ENCODE data around the gene POU4F3. TPM values are rescaled to one million over a fixed set of nuclear protein-coding genes. Genes with fewer than 3 reads are reported as not detected.
"Not testable (repeated sequence)": the region's sequence is repeated elsewhere in the genome, so short reads cannot be mapped to it uniquely, and the experiment has no call there.

POU4F3 gene, protein sequence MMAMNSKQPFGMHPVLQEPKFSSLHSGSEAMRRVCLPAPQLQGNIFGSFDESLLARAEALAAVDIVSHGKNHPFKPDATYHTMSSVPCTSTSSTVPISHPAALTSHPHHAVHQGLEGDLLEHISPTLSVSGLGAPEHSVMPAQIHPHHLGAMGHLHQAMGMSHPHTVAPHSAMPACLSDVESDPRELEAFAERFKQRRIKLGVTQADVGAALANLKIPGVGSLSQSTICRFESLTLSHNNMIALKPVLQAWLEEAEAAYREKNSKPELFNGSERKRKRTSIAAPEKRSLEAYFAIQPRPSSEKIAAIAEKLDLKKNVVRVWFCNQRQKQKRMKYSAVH
- not detected for total RNA-seq

GRCh38 chr5:146338774-146339714 lies at the start of gene POU4F3:
Gene POU4F3 (plus strand): TSS chr5:146338839. CDS start chr5:146339113, 274 bp downstream.
- DNase-seq (no peak), ATAC-seq (replicated peaks in 1 of 2) (no peak)
- H3K36me3 Mint-ChIP-seq (ENCODE audit: insufficient read depth in 2 of 2) = peaks cover 2% of the 10 kb centered on the region in 2 donors
- peaks cover 99% of the 10 kb centered on the region for H3K27me3 Mint-ChIP-seq (ENCODE audit: low read depth)
- H3K4me1 Mint-ChIP-seq (ENCODE audit: low read depth) = peaks cover 26% of the 10 kb centered on the region
- peak within 1 kb of the TSS in 1 of 2 donors; percentile 57 for H3K4me3 Mint-ChIP-seq
- H3K27ac Mint-ChIP-seq = peak within 1 kb of the TSS; percentile 57
- no peaks in the 10 kb centered on the region for H3K9me3 Mint-ChIP-seq

GRCh38 chr5:146290318-146290717 lies 48.3 kb upstream of the POU4F3 start:
- DNase-seq = no peak
- no peak overlapping the region for H3K4me3 Mint-ChIP-seq
- no peak overlapping the region for H3K27ac Mint-ChIP-seq
- no peaks in the 10 kb centered on the region for H3K9me3 Mint-ChIP-seq
- no peaks in the 10 kb centered on the region for H3K27me3 Mint-ChIP-seq (ENCODE audit: low read depth)
- H3K4me1 Mint-ChIP-seq (ENCODE audit: low read depth) = no peaks in the 10 kb centered on the region
- ATAC-seq (replicated peaks in 1 of 2) = no peak
- H3K36me3 Mint-ChIP-seq (ENCODE audit: insufficient read depth in 2 of 2) = no peaks in the 10 kb centered on the region

- Mint-ChIP-seq H3K27ac (no peak overlapping the region), H3K4me3 (no peak overlapping the region), H3K9me3 (no peaks in the 10 kb centered on the region), H3K36me3 (ENCODE audit: insufficient read depth in 2 of 2) (no peaks in the 10 kb centered on the region), H3K27me3 (ENCODE audit: low read depth) (no peaks in the 10 kb centered on the region), H3K4me1 (ENCODE audit: low read depth) (no peaks in the 10 kb centered on the region)
- DNase-seq = peak; percentile 6 to 12
- peak in 1 of 2 donors; percentile 26 for ATAC-seq (replicated peaks in 1 of 2)
Observed at GRCh38 chr5:146291421-146292074, 47.1 kb upstream of the POU4F3 start.

DNA sequence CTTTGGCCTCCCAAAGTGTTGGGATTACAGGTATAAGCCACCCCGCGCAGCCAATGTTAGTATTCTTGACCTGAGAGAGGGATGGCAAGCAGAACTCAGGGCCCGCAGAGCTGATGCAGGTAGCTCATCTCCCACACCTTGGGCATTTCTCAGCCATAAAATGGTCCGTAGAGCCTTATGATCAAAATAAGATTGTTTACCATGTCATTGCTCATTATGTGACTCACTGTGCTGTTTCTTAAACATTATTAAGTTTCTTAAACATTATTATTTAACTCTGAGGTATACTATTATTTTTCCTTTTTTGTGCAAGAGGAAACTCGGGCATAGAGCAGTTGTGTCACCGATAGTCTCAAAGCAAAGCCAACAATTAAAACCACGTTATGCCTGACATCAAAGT lies 42.4 kb upstream of the POU4F3 start:
- H3K9me3 Mint-ChIP-seq = no peaks in the 10 kb centered on the region
- ATAC-seq (replicated peaks in 1 of 2) (no peak), DNase-seq (no peak)
- no peak overlapping the region for H3K4me3 Mint-ChIP-seq
- H3K27me3 Mint-ChIP-seq (ENCODE audit: low read depth) = no peaks in the 10 kb centered on the region
- H3K4me1 Mint-ChIP-seq (ENCODE audit: low read depth) = no peaks in the 10 kb centered on the region
- no peaks in the 10 kb centered on the region for H3K36me3 Mint-ChIP-seq (ENCODE audit: insufficient read depth in 2 of 2)
- no peak overlapping the region for H3K27ac Mint-ChIP-seq

DNA sequence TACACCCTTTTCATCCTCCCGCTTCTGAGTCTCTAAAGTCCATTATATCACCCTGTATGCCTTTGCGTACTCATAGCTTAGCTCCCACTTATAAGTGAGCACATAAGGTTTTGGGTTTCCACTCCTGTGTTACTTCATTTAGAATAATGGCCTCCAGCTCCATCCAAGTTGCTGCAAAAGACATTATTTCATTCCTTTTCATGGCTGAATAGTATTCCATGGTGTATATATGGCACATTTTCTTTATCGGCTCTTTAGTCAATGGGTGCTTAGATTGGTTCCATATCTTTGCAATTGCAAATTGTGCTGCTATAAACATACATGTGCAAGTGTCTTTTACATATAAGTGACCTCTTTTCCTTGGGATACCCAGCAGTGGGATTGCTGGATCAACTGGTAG lies 39.7 kb upstream of the POU4F3 start:
- H3K27me3 Mint-ChIP-seq (ENCODE audit: low read depth); DNase-seq; H3K4me3 Mint-ChIP-seq; H3K36me3 Mint-ChIP-seq (ENCODE audit: insufficient read depth in 2 of 2); ATAC-seq (replicated peaks in 1 of 2); H3K9me3 Mint-ChIP-seq; H3K27ac Mint-ChIP-seq; H3K4me1 Mint-ChIP-seq (ENCODE audit: low read depth): not testable (repeated sequence)

- no peaks in the 10 kb centered on the region for H3K4me1 Mint-ChIP-seq (ENCODE audit: low read depth)
- no peak for ATAC-seq (replicated peaks in 1 of 2)
- H3K9me3 Mint-ChIP-seq = no peaks in the 10 kb centered on the region
Observed at GRCh38 chr5:146301626-146302025, 37.0 kb upstream of the POU4F3 start.

GRCh38 chr5:146302406-146302805 lies 36.2 kb upstream of the POU4F3 start:
- Mint-ChIP-seq H3K36me3 (ENCODE audit: insufficient read depth in 2 of 2) (no peaks in the 10 kb centered on the region), H3K4me3 (no peak overlapping the region), H3K4me1 (ENCODE audit: low read depth) (no peaks in the 10 kb centered on the region), H3K9me3 (no peaks in the 10 kb centered on the region), H3K27me3 (ENCODE audit: low read depth) (no peaks in the 10 kb centered on the region), H3K27ac (no peak overlapping the region)
- no peak for ATAC-seq (replicated peaks in 1 of 2)
- DNase-seq = no peak

More at GRCh38 chr5:146301626-146302025, 37.0 kb upstream of the POU4F3 start:
- Mint-ChIP-seq H3K4me3 (no peak overlapping the region), H3K27ac (no peak overlapping the region), H3K36me3 (ENCODE audit: insufficient read depth in 2 of 2) (no peaks in the 10 kb centered on the region), H3K27me3 (ENCODE audit: low read depth) (no peaks in the 10 kb centered on the region)
- DNase-seq = no peak

DNA sequence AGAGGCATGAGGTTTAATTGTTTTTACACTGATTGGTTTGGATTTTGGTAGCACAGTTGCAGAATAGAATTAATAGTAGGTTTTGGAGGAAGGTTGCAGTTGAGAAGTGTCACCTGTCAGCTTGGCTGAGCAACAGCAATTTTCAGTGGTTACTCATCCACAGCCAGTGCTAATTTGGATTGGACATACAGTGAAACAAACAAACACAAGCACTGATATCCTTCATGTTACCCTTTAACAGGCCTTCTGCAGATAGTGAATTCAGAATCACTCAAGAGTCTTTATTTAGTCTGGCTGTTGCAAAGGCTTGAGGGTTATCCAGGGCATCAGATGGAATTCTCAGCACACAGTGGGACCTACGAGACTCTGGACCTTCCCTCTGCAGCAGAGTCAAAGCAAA lies 31.8 kb upstream of the POU4F3 start:
- H3K36me3 Mint-ChIP-seq (ENCODE audit: insufficient read depth in 2 of 2) = no peaks in the 10 kb centered on the region
- H3K4me1 Mint-ChIP-seq (ENCODE audit: low read depth) = no peaks in the 10 kb centered on the region
- no peaks in the 10 kb centered on the region for H3K9me3 Mint-ChIP-seq
- DNase-seq (no peak), ATAC-seq (replicated peaks in 1 of 2) (no peak)
- H3K4me3 Mint-ChIP-seq = no peak overlapping the region
- peaks cover 8% of the 10 kb centered on the region for H3K27me3 Mint-ChIP-seq (ENCODE audit: low read depth)
- no peak overlapping the region for H3K27ac Mint-ChIP-seq

DNA sequence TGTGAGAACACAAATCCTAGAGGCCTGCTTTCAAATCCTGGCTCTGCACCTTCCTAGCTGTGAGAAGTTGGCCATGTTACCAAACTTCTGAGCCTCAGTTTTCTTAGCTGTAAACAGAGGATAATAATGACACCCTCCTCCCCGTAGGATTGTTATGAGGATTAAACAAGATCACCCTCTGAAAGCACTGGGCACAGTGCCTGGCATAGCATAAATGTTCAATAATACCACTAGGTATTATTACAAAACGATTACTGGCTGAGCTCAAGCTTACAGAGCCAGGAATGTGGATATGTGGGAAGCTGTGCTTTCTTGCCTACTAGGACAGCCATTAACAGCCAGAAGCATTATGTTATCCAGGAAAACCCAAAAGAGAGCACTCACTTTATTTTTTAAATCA lies 30.8 kb upstream of the POU4F3 start:
- H3K36me3 Mint-ChIP-seq (ENCODE audit: insufficient read depth in 2 of 2) = no peaks in the 10 kb centered on the region
- ATAC-seq (replicated peaks in 1 of 2) = no peak
- H3K4me1 Mint-ChIP-seq (ENCODE audit: low read depth) = no peaks in the 10 kb centered on the region
- no peak overlapping the region for H3K27ac Mint-ChIP-seq
- no peak for DNase-seq
- no peak overlapping the region for H3K4me3 Mint-ChIP-seq
- peaks cover 9% of the 10 kb centered on the region for H3K27me3 Mint-ChIP-seq (ENCODE audit: low read depth)
- no peaks in the 10 kb centered on the region for H3K9me3 Mint-ChIP-seq

- DNase-seq = no peak
- no peak overlapping the region for H3K4me3 Mint-ChIP-seq
- H3K9me3 Mint-ChIP-seq = no peaks in the 10 kb centered on the region
- ATAC-seq (replicated peaks in 1 of 2) = no peak
- no peak overlapping the region for H3K27ac Mint-ChIP-seq
- no peaks in the 10 kb centered on the region for H3K36me3 Mint-ChIP-seq (ENCODE audit: insufficient read depth in 2 of 2)
- no peaks in the 10 kb centered on the region for H3K4me1 Mint-ChIP-seq (ENCODE audit: low read depth)
- H3K27me3 Mint-ChIP-seq (ENCODE audit: low read depth) = peaks cover 28% of the 10 kb centered on the region
Observed at GRCh38 chr5:146310540-146310939, 28.1 kb upstream of the POU4F3 start.

- Mint-ChIP-seq H3K4me3 (no peak overlapping the region), H3K9me3 (no peaks in the 10 kb centered on the region), H3K4me1 (ENCODE audit: low read depth) (no peaks in the 10 kb centered on the region), H3K27ac (no peak overlapping the region), H3K36me3 (ENCODE audit: insufficient read depth in 2 of 2) (no peaks in the 10 kb centered on the region), H3K27me3 (ENCODE audit: low read depth) (peaks cover 28% of the 10 kb centered on the region)
- no peak for ATAC-seq (replicated peaks in 1 of 2)
- no peak for DNase-seq
Observed at GRCh38 chr5:146311278-146311677, 27.4 kb upstream of the POU4F3 start.

GRCh38 chr5:146313027-146313426 lies 25.6 kb upstream of the POU4F3 start:
- Mint-ChIP-seq H3K4me1 (ENCODE audit: low read depth) (no peaks in the 10 kb centered on the region), H3K36me3 (ENCODE audit: insufficient read depth in 2 of 2) (no peaks in the 10 kb centered on the region), H3K4me3 (no peak overlapping the region), H3K27me3 (ENCODE audit: low read depth) (peaks cover 28% of the 10 kb centered on the region), H3K9me3 (no peaks in the 10 kb centered on the region), H3K27ac (no peak overlapping the region)
- ATAC-seq (replicated peaks in 1 of 2) (no peak), DNase-seq (no peak)

GRCh38 chr5:146321571-146321970 lies 17.1 kb upstream of the POU4F3 start:
- H3K27ac Mint-ChIP-seq = no peak overlapping the region
- no peaks in the 10 kb centered on the region for H3K36me3 Mint-ChIP-seq (ENCODE audit: insufficient read depth in 2 of 2)
- H3K4me1 Mint-ChIP-seq (ENCODE audit: low read depth) = no peaks in the 10 kb centered on the region
- no peak for DNase-seq
- no peaks in the 10 kb centered on the region for H3K27me3 Mint-ChIP-seq (ENCODE audit: low read depth)
- H3K4me3 Mint-ChIP-seq = no peak overlapping the region
- ATAC-seq (replicated peaks in 1 of 2) = no peak
- no peaks in the 10 kb centered on the region for H3K9me3 Mint-ChIP-seq
